GM18870 (cell line): ENCODE results near the gene SLC48A1.
"Not testable (repeated sequence)": the region's sequence is repeated elsewhere in the genome, so short reads cannot be mapped to it uniquely, and the experiment has no call there.

Experiments used
- ATAC-seq: cut with Tn5 transposase; IDR thresholded peaks from one replicate; pipeline ENCODE4 v1.9.1; 2021; ENCODE audit warnings: moderate library complexity; ENCODE audit not compliant: unreplicated experiment

SLC48A1 gene

DNA sequence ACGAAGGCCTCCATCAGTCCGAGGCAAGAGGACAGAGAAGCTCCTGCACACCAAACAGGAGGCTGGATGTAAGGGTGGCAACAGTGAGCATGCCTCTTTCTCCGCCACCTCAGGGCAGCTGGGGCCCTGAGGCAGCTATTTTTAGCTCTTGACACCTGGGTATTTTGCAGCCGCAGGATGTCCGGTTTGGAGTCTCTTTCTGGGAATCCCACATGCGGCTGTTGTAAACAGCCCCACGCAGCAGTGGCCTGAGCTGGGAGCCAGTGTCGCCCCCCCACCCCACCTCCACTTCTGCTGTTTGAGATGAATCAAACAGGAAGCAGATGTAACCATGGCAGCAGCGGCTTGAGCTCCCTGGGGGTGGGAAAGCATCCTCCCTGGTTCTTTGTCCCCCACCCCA, 35.0 kb downstream of the SLC48A1 start:
- no peak for ATAC-seq

DNA sequence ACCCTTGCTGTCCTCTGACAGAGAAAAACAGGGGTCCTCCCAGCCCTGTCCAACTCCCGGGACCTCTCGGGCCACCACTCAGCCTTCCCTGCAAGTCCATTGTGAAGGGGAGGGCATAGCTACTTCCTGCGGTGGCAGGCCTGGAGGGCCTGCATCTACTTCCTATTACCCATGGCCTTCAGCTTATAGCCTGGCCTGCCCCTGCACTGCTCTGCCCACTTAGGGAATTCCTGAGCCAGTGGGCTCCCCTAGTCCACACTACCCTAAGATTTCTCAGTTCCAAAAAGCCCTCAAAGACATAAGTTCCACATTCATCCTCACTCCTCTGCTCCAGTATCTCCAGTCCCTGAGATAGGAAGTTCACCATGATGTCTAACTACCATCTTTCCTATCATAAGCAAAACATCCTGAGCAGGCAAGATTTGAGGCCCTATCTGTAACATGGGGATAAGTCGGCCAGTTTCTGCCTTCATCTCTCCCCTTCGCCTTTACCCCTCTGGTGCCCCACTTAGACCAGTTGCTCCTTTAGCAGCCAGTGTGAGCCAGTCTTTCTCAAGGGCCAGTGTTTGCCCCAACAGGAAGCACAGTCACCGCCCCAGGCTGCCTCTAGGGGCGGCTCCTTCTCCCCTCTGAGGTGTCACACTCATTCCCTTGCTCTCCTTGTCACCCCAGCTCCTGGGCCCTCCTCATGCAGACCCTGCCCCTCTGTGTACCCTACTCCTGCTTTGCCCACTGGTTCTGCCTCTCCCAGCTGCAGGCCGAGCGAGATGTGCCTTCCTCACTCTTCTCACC, 35.7 kb downstream of the SLC48A1 start:
- ATAC-seq, result no peak

DNA sequence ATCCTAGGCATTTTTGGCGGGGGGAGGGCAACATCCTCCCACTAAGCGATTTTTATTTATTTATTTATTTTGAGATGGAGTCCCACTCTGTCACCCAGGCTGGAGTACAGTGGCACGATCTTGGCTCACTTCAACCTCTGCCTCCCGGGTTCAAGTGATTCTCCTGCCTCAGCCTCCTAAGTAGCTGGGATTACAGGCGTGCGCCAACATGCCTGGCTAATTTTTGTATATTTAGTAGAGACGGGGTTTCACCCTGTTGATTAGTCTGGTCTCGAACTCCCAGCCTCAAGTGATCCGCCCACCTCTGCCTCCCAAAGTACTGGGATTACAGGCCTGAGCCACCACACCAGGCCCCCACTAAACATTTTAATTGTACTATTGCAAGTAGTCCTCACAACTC, 36.5 kb downstream of the SLC48A1 start:
- ATAC-seq, result not testable (repeated sequence)

DNA sequence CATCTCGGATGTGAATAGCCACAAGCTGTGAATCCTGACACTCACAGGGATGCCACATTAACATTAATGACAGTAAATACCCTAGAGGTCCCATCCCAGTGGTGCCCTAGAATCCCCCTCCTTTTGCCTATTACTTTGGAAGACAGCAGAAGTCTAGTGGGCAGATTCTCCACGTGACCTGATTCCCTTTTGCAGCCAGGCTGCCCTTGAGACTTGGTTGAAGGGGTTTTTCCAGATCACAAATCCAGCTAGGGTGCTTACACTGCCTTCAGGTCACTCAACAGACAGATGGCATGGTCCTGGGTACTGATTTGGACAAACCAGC, 38.0 kb downstream of the SLC48A1 start:
- ATAC-seq, result no peak

DNA sequence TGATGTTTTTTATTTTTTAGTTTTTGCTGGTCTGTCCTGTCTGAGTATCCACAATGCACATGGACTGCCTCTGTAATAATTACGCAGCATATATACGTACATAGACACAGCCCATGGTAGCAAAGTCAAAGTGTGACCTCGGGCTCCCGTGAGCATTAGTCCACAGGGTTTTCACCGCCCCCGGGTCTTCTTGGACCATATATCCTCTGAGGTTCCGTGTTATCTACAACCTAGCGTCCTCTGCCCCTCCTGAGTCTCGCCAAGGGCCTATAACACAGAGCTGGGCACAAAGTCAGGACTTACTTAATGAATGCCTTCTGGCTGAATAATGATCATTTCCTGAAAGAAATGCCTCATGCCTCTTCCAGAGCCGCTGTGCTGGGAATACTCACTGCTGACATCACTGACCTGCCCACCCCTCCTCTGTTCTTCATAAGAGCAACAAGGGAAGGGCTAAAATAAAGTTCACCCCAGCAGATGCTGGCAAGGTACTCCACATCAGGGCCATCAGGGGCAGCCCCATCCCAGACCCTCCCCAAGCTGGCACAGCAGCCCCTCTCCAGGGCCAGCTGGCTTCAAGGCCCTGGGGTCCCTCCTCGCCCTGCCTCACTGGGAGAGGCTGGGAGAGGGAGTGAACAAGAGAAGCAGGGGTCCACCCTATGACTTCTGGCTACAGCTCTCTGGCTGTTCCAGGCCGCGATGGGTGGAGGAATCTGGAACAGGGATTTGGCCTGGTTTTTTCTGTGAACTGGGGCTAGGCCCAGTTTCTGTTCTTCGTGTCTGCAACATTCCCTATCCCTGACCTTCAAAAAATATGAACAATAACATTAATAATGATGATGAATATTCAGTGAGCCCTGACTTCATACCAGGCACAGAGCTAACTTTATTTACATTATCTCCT, 38.8 kb downstream of the SLC48A1 start:
- no peak for ATAC-seq

DNA sequence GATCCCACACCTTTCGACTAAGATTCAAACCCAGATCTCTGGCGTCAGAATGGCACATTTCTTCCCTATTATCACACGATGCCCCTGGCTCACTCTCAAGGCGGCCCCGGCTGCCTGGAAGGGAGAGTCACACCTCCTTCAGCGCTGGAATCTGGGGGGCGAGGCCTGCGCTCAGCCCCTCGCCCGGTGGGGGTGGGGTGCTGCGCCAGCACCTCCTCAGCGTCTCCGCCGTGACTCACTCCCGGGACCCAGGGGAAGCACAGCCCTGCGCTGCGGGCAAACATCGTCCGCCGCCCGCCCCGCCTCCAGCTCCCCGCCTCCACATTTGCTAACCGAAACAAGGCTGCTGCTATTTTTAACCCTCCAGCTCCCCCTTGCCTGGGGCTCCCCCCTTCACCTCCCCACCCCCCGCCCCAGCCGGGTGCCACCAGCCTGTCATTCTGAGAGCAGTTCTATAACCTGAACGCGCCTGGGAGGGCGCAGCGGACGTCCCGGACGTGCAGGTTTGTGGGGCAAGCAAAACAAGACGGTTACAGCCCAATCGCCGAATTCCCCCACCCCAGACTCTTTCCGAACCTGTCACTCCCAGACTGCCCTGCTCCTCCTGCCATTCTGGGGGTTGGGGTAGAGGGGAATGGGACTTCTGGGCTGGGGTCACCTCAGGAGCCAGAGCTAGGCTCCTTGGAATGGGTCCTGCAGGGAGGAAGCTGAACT, 39.9 kb downstream of the SLC48A1 start:
- ATAC-seq, result no peak

DNA sequence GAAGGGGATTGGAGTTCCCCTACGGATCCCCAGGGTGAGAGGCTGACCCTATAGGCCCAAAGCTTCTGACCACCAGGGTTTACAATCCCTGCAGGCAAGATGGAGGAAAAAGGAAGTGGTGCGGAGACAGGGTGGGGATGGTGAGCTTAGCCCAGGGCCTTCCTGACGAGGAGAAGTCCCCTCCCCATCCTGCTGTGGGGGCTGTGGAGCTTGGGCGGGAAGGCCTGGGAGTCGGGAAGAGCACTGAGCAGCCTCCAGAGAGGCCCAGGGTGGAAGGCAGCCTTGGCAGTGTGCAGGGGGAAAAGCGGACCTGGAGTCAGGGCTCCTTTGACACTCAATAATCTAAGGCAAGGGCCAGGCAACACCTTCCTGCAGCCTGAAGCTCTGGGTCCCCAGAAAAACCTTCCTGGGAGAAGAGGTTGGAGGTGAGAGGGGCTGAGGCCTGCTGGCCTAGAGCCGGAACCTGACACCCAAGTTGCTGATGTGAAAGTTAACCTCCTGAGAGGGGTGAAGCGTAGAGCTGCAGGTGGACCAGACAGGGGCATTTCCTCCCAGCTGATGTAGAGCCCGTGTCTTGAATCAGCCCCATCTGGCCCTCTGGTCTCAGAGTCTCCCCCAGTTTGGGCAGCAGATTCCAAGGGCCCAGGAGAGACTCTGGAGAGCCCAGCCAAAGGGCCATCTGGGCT, 40.6 kb downstream of the SLC48A1 start:
- ATAC-seq, result no peak

DNA sequence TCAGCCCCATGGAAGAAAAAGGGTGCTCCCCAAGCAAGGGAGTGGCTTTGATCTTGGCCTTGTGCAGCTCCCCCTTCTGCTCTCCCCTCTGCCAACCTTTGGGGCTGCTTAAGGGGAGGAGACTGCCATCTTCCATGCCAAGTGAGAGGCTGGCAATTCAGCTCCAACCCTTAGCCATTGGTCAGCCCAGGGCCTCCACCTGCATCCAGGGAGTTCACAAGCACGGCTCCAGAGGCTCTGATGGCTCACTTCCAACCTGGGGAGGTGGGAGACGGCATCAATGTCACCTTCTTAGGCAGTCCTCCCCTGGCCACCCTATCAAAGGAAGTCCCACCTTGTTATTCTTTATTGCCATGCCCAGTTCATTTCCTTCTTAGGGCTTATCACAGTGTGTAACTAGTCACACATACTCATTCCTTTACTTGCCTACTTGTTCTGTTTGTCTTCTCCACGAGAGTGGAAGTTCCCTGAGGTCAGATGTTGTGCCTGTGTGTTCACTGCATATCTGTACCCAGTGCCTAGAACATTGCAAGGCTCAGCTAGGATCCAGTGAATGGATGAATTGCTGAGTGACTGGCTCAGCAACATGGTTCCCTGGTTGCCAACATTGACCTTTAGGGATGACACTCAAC, 41.6 kb downstream of the SLC48A1 start:
- no peak for ATAC-seq

DNA sequence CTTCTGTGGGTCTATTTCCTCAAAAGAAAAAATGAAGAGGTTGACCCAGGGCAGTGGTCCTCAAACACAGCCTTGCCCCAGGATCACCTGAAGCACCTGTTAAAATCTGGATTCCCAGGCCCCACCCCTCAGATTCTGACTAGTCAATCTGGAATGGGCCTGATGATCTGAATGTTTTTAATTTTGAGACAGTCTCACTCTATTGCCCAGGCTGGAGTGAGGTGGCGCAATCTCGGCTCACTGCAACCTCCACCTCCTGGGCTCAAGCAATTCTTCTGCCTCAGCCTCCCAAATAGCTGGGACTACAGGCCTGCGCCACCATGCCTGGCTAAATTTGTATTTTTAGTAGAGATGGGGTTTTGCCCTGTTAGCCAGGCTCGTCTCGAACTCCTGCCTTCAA, 42.4 kb downstream of the SLC48A1 start:
- ATAC-seq, result not testable (repeated sequence)

DNA sequence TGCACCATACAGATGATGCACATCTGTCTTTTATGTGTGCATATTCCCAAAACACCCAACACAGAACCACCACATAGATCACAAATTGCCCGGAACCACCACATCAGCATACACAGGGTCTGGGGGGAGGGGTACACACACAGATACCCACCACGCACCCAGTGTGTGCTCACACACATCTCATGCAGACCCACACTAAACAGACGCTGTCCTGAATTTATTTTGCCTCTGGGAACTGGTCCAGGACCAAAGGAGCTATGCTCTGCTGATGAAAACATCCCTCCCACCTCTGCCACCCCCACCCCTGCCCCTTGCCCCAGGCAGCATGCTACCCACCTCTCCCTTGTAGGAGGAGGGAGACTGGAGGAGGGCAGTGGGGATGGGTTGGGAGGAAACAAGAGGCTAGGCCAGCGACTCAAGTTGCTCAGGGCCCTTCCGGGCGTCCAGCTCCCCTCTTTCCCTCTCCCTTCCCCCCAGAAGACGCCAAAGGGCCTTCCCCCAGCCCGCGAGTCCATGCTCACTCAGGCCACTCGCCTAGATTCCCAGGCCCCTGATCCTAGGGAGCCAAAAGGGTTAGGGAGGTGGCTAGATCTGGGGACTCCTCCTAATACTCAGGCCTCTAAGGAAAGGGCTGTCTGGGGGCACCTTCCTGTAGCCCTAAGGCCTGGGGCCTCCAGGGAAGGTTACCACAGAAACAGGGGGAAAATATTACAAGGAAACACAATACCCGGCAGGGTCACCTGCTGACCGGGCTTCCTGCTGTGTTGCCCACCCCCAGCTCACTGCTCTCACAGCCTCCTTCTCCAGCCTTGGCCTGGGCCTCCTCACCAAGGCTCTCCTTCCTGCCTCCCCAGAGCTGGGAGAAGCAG, 43.6 kb downstream of the SLC48A1 start:
- no peak for ATAC-seq

DNA sequence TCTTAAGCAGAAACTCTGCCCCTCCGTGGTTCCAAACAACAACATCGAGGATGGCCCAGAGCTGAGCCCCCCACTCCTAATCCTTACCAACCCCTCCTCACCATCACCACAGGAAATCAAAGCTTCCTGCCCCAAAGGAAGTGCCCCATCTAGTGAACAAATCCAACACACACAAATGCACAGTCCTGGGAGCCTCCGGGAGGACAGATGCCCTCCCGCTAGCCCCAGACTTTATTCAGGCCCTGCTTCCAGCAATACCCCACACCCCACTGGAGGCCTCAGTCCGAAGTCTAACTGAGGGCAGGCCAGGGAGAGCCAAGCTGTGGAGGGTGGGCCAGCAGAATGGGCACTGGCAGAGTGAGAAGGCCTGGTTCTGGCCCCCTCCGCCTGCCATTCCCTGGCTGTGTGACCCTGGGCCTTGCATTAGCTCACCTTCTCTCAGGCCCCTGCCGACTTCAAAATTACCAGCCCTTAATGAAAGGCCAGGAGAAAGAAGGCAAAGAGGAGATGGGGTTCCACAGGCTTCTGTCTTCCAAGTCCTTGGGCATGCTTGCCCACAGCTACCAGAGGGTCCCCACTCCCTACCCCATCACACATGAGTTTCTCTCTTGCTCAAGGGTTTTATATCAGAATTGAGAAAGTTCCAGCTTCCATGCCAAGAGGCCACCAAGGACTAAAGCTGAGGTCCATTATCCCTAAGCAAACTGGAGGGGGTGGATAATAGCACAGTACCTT, 44.4 kb downstream of the SLC48A1 start:
- ATAC-seq, result no peak

DNA sequence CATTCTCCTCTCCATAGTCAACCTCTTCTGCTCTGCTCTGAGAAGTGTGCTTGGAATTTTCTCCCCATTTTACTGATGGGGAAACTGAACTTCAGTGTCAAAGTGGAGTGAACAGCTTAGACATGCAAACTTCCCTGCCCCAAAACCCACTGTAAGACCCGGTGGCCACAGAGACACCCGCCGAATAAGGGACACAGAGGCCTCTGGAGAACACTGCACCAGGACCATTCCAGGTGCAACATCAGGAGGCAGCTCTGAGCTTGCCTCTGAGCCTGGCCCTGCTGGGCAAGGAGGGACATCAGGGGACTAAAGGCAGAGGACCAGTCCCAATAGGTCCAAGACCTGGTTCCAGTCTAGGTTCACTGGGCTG, 45.0 kb downstream of the SLC48A1 start:
- ATAC-seq, result no peak

DNA sequence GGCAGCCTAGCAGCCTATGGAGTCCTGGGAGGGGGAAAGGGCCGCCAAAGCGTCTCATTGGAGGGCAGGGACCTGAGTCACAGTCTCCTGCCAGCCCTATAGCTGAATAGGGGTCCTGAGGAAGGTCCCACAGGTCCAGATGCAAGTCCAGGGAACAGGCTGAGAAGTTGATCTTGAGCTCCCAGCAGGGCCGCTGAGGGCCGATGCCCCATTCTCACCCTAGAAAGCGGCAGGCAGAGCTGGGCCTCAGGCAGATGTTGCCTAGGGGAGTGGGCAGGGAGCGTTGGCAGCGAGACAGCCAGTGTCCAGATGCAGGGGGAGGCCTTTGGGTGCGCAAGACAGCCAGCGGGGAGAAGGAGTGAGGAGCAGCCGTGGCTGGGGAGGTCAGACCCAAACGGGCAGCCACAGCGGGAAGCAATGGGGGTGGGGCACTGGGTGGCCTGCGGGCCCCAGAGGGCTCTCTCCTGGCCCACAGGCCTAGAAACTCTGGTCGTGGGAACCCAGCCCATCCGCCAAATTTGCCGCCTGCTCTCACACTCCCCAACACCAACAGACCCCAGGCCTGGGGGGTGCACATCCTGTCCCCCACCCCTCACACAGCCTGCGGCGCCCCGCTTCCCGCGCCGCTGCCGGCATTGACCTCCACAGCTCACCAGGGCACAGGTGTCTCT, 45.6 kb downstream of the SLC48A1 start:
- no peak for ATAC-seq

DNA sequence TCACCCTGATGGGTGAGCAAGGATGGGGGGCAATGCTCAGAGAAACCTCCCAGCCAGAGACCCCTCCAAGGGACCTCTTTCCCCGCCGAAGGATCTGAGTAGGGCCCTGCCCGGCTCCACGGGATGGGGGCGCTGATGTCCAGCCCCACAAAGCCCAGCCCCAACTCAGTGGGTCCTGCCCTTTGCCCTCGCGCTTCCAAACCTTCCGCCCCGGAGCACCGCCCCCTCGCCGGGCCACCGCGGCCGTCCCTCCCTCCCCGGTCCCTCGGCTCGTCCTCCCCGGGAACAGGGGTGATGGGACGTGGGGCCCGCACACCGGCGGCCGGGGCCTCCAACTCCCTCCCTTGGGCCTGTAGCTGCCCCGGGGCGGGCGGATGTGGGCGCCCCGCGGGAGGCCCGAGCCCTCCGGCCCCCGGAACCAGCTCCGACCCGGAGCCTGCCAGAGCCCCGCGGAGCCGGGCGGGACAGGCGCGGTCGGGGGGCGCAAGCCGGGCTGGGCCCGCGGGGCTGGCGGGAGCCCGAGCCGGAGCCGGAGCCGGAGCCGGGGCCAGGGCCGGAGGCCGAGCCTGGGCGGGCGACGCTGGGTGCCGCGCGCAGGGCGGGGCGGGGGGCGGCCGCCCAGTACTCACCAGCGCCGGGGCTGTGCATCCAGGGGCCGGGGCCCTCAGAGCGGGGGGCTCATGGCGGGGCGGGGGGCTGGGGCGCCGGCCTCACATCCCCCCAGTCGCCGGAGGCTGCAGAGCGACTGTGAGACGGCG, 46.3 kb downstream of the SLC48A1 start:
- no peak for ATAC-seq

DNA sequence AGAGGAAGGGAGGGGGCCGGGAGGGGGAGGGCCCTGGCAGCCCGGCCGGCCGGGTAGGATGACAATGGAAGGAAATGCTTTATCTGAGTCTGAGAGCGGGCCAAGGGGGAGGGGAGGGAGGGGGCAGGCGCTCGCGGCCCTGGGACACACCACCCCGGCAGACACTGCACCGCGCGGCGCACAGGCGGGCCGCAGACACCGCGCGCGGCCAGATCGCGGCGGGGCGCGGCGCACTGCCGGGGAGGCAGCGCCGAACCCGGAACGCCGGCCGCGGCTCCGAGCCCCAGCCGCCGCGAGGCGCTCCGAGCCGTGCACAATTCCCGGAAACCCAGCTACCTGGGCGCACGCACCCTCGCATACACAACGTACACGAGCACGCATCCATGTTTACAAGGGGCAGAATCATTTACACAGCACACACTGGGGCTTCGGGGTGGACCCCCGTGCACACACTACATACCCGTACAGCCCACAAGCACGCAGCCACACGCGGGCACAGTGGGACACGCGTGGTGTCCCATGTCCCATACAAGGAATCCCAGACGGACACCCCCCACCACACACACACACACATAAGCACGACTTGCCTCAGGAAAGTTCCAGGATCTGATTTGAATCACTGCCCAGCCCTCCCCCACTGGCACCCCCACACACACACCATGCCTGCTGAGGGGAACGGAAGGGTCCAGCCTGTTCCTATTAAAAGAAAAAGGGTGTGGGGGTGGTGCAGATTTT, 47.0 kb downstream of the SLC48A1 start, which contains the start of gene HDAC7:
Gene HDAC7, minus strand, starts transcription at position 8 of the 735 bp plus-strand sequence. CDS start 118 bp downstream, outside the sequence.
- ATAC-seq, result no peak

DNA sequence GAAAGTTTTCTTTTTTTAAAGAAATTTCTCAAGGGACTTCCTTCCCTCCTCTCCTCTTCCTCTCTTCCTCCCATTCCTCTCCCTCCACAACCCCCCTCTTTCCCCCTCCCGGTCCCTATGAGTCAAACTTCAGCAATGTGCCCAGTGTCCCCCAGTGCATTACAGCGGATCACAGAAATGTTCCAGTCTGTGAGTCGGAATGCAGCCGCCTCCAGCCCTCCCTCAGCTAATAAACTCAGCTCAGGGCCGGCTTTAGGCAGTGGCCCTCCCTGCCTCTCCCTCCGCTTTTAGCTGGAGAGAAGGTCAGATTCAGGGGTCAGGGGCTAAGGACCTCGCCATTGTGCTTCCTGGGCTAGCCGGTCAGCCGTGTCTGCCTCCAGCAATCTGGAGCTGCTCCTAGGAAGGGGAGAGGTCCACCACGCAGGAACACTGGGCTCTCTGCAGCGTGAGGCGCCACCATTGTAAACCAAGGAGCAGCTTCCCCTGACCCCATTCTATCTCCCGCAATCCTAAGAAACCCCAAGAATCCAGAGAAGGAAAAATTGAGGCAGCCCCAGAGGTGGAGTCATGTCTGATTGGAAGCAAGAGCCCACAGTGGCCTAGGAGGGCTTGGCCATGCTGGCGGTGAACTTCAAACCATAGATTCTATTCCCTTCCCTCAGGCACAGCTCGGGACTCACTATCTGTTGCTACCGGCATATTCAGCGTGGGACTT, 47.8 kb downstream of the SLC48A1 start:
- no peak for ATAC-seq
